PC-3 (cell line): ENCODE measurements around the gene SIPA1L3. TPM values are rescaled to one million over a fixed set of nuclear protein-coding genes. Genes with fewer than 3 reads are reported as not detected.

ENCODE experiments used
- ATAC-seq: fragments of 200-7000 bp; cut with Tn5 transposase; 2 replicates; pipeline ENCODE4 v1.9.1; 2020; ENCODE audit warnings: mild to moderate bottlenecking, moderate library complexity
- BruUV-seq: library from RNA; stranded (reverse); fragments of 400-500 nt; replicated peaks from 2 replicates; lab custom pipeline; 2021; lab: Mats Ljungman, UMichigan
- CTCF ChIA-PET: fragments of 300-600 bp; sonication (Branson Sonifier 250); formaldehyde crosslinking; loops from one replicate; lab custom pipeline; 2022; ENCODE audit warnings: antibody characterized with exemption; lab: Charles Lee
- POLR2A ChIA-PET: fragments of 300-600 bp; sonication (Branson Sonifier 250); formaldehyde crosslinking; loops from one replicate; lab custom pipeline; 2022; ENCODE audit warnings: antibody characterized with exemption; ENCODE audit not compliant: unreplicated experiment; lab: Charles Lee
- DNase-seq: peaks from one replicate; pipeline ENCODE4 v3.0.0-alpha.2; 2015
- H2AFZ ChIP-seq: fragments of 300-600 bp; sonication (generic); 2 replicates; pipeline ENCODE4 v1.6.0; 2016; ENCODE audit warnings: antibody characterized with exemption, low read length
- H3F3A ChIP-seq: fragments of 300-600 bp; sonication (generic); one replicate; pipeline ENCODE4 v1.6.0; 2017; ENCODE audit warnings: antibody characterized with exemption, low read length, control low read depth, mild to moderate bottlenecking; ENCODE audit not compliant: unreplicated experiment
- H3K27ac ChIP-seq: fragments of 300-600 bp; sonication (generic); 2 replicates; pipeline ENCODE4 v1.5.1; 2016; ENCODE audit warnings: mild to moderate bottlenecking, low read length
- H3K27me3 ChIP-seq: fragments of 300-600 bp; sonication (generic); 2 replicates; pipeline ENCODE4 v1.6.1; 2016; ENCODE audit warnings: low read length, mixed read lengths
- H3K36me3 ChIP-seq: fragments of 300-600 bp; sonication (generic); 2 replicates; pipeline ENCODE4 v1.6.1; 2016; ENCODE audit warnings: low read depth, mixed run types, low read length, mixed read lengths
- H3K4me1 ChIP-seq: fragments of 300-600 bp; sonication (generic); 2 replicates; pipeline ENCODE4 v1.5.1; 2016; ENCODE audit warnings: low read length; ENCODE audit not compliant: insufficient read depth
- H3K4me2 ChIP-seq: fragments of 300-600 bp; sonication (generic); 2 replicates; pipeline ENCODE4 v1.6.0; 2016; ENCODE audit warnings: low read length
- H3K4me3 ChIP-seq: fragments of 300-600 bp; sonication (generic); 2 replicates; pipeline ENCODE4 v1.5.1; 2016; ENCODE audit warnings: mild to moderate bottlenecking, low read length, mixed read lengths
- H3K79me2 ChIP-seq: fragments of 300-600 bp; sonication (generic); 2 replicates; pipeline ENCODE4 v1.6.1; 2017; ENCODE audit warnings: low read length, mixed read lengths
- H3K9ac ChIP-seq: fragments of 300-600 bp; sonication (generic); 2 replicates; pipeline ENCODE4 v1.6.0; 2016; ENCODE audit warnings: mild to moderate bottlenecking, low read length
- H3K9me2 ChIP-seq: fragments of 300-600 bp; sonication (generic); replicated peaks from 2 replicates; pipeline ENCODE4 v1.6.1; 2016; ENCODE audit warnings: mixed run types, low read length, mixed read lengths
- H3K9me3 ChIP-seq: fragments of 300-600 bp; sonication (generic); 2 replicates; pipeline ENCODE4 v1.6.1; 2016; ENCODE audit warnings: low read length, mixed read lengths
- H4K20me1 ChIP-seq: fragments of 300-600 bp; sonication (generic); 2 replicates; pipeline ENCODE4 v1.6.1; 2016; ENCODE audit warnings: low read length, mixed read lengths
- CTCF ChIP-seq: fragments of 300-600 bp; sonication (generic); conservative IDR thresholded peaks from 2 replicates; pipeline ENCODE4 v1.5.1; 2017; ENCODE audit warnings: antibody characterized with exemption, low read depth, mild to moderate bottlenecking, low read length
- EZH2 ChIP-seq: fragments of 300-600 bp; sonication (generic); IDR thresholded peaks from one replicate; pipeline ENCODE4 v1.6.1; 2017; ENCODE audit warnings: antibody characterized with exemption, mild to moderate bottlenecking, low read length; ENCODE audit not compliant: unreplicated experiment
- EZH2phosphoT487 ChIP-seq: fragments of 300-600 bp; sonication (generic); IDR thresholded peaks from 2 replicates; pipeline ENCODE4 v1.6.1; 2018; ENCODE audit warnings: mild to moderate bottlenecking, antibody characterized with exemption, low read length, borderline replicate concordance
- intact Hi-C: fragments of 100-400 bp; cut with micrococcal nuclease; formaldehyde crosslinking; loops from 2 replicates; pipeline ENCODE4 v1.9.0; 2023
- total RNA-seq: library from RNA; depleted of rRNA; stranded (reverse); fragments of >200 nt; gene quantifications from 2 replicates; pipeline ENCODE4 v1.2.3, GENCODE V29; 2014; rRNA removed

The SIPA1L3 gene
- total RNA-seq, 1 experiment from 2014 or later = 38.7 TPM

- no peak for DNase-seq
- Histone ChIP-seq H3F3A (no peaks in the 10 kb centered on the region), H3K9ac (no peak overlapping the region), H3K79me2 (no peaks in the 10 kb centered on the region), H3K36me3 (no peaks in the 10 kb centered on the region), H2AFZ (no peak overlapping the region), H3K9me2 (no peaks in the 10 kb centered on the region), H3K9me3 (no peaks in the 10 kb centered on the region), H3K4me3 (no peak overlapping the region), H3K4me1 (peaks cover 4% of the 10 kb centered on the region; the same call in 1 of the 2 replicates), H3K4me2 (no peak overlapping the region), H3K27me3 (no peaks in the 10 kb centered on the region), H4K20me1 (no peaks in the 10 kb centered on the region), H3K27ac (no peak overlapping the region)
- ChIA-PET POLR2A (no interaction called here), CTCF (no interaction called here)
- BruUV-seq = no TSS peak
- intact Hi-C loops = no loop called here
- ATAC-seq = no peak
- TF ChIP-seq EZH2phosphoT487 = no peak
- TF ChIP-seq EZH2 = no peak
- no peak for TF ChIP-seq CTCF
Measured at GRCh38 chr19:38255383-38256014, 348.5 kb downstream of the SIPA1L3 start.

Other genes starting within 250 kb of the SIPA1L3 start
- 1.9 and 2.4 TPM in 2 replicates for gene ZNF607, start 187.4 kb upstream of the SIPA1L3 start, total RNA-seq
- gene ZNF573, start 127.6 kb upstream of the SIPA1L3 start, total RNA-seq = 0.46 and 2.0 TPM in 2 replicates
- gene WDR87, start 614 bp upstream of the SIPA1L3 start, total RNA-seq = not detected in 2 replicates